H1 (cell line): ENCODE results near the gene LRCH2. TPM values are rescaled to one million over a fixed set of nuclear protein-coding genes. Genes with fewer than 3 reads are reported as not detected.

Experiments
- CTCF ChIA-PET: fragments of 300-600 bp; sonication (Branson Sonifier 250); formaldehyde crosslinking; loops from one replicate; lab custom pipeline; 2021; ENCODE audit not compliant: partially characterized antibody; lab: Charles Lee
- POLR2A ChIA-PET: fragments of 300-600 bp; sonication (Branson Sonifier 250); formaldehyde crosslinking; loops from one replicate; lab custom pipeline; 2021; ENCODE audit warnings: inconsistent platforms; ENCODE audit not compliant: partially characterized antibody; lab: Charles Lee
- DNase-seq, 2 experiments: peaks; one replicate each; pipeline versions ENCODE4 v3.0.0 to v3.0.0-alpha.2; 2010 to 2022; ENCODE audit warnings: low spot score in 2 of 2, low read depth in 1 of 2, mixed read lengths in 1 of 2
- FAIRE-seq: peaks from 2 replicates; lab custom pipeline; 2011; peaks lifted over from hg19 to GRCh38; lab: Jason Lieb, UNC
- H2AFZ ChIP-seq: 2 replicates; pipeline ENCODE4 v1.8.1; 2012; ENCODE audit warnings: low read length, inconsistent platforms
- H2AK5ac ChIP-seq: 2 replicates; pipeline ENCODE4 v1.6.1; 2013; ENCODE audit warnings: low read depth, low read length
- H2BK120ac ChIP-seq: replicated peaks from 2 replicates; pipeline ENCODE3; 2013; ENCODE audit warnings: low read depth, low read length, inconsistent platforms
- H2BK12ac ChIP-seq: 2 replicates; pipeline ENCODE4 v1.6.1; 2013; ENCODE audit warnings: low read depth, low read length
- H2BK15ac ChIP-seq: 2 replicates; pipeline ENCODE4 v1.6.1; 2013; ENCODE audit warnings: low read length
- H2BK20ac ChIP-seq: 2 replicates; pipeline ENCODE4 v1.6.1; 2013; ENCODE audit warnings: low read length
- H2BK5ac ChIP-seq: 2 replicates; pipeline ENCODE4 v1.6.1; 2013; ENCODE audit warnings: low read depth, low read length
- H3K14ac ChIP-seq: 2 replicates; pipeline ENCODE4 v1.6.1; 2013; ENCODE audit warnings: inconsistent platforms; ENCODE audit not compliant: insufficient read length
- H3K18ac ChIP-seq: 2 replicates; pipeline ENCODE4 v1.6.1; 2013; ENCODE audit warnings: low read length; ENCODE audit errors: extremely low read depth
- H3K23ac ChIP-seq: 2 replicates; pipeline ENCODE4 v1.6.1; 2013; ENCODE audit warnings: inconsistent platforms; ENCODE audit not compliant: insufficient read length
- H3K23me2 ChIP-seq: 2 replicates; pipeline ENCODE4 v1.6.1; 2013; ENCODE audit warnings: low read depth, low read length
- H3K27ac ChIP-seq: 2 replicates; pipeline ENCODE4 v1.6.1; 2011; ENCODE audit warnings: low read depth, low read length, inconsistent platforms
- H3K27me3 ChIP-seq, 4 experiments: replicated peaks in 1 of 4; 1 replicate in 1 of 4; 2 replicates in 3 of 4; pipeline versions ENCODE4 v1.6.1 to v1.8.1; 2011 to 2013; ENCODE audit warnings: low read length in 3 of 4, mild to moderate bottlenecking in 3 of 4, inconsistent platforms in 2 of 4, mixed read lengths in 2 of 4, moderate library complexity in 1 of 4; ENCODE audit not compliant: control insufficient read depth in 3 of 4, insufficient read depth in 3 of 4; ENCODE audit errors: extremely low read depth in 1 of 4
- H3K36me3 ChIP-seq, 4 experiments: 2 replicates each; pipeline versions ENCODE4 v1.6.1 to v1.8.1; 2011 to 2013; ENCODE audit warnings: mild to moderate bottlenecking in 4 of 4, low read length in 3 of 4, moderate library complexity in 2 of 4, control low read depth in 1 of 4, inconsistent platforms in 1 of 4; ENCODE audit not compliant: insufficient read depth in 4 of 4, control insufficient read depth in 2 of 4
- H3K4ac ChIP-seq: replicated peaks from 2 replicates; pipeline ENCODE3; 2013; ENCODE audit warnings: low read length, low read depth, mixed read lengths, inconsistent platforms; ENCODE audit not compliant: insufficient read length
- H3K4me1 ChIP-seq, 4 experiments: replicated peaks in 1 of 4; 1 replicate in 1 of 4; 2 replicates in 3 of 4; pipeline versions ENCODE4 v1.6.1 to v1.8.1; 2011 to 2013; ENCODE audit warnings: low read length in 3 of 4, inconsistent platforms in 2 of 4, mixed read lengths in 1 of 4; ENCODE audit not compliant: insufficient read depth in 4 of 4, control insufficient read depth in 3 of 4
- H3K4me2 ChIP-seq, 2 experiments: 2 replicates each; pipeline versions ENCODE4 v1.6.1 to v1.8.1; 2011 to 2013; ENCODE audit warnings: low read depth in 2 of 2, low read length in 2 of 2, control low read depth in 1 of 2, inconsistent platforms in 1 of 2, mild to moderate bottlenecking in 1 of 2; ENCODE audit not compliant: insufficient read depth in 1 of 2
- H3K4me3 ChIP-seq, 4 experiments: fragments of 200-600, 300-600 bp in 1 of 4; sonication (generic), shearing (Covaris generic), sonication (Bioruptor Twin) in 1 of 4; 2 replicates each; pipeline versions ENCODE4 v1.5.1 to v1.8.1; 2011 to 2016; ENCODE audit warnings: low read length in 4 of 4, low read depth in 3 of 4, control low read depth in 2 of 4, inconsistent platforms in 2 of 4, mild to moderate bottlenecking in 2 of 4, mixed read lengths in 1 of 4, moderate library complexity in 1 of 4; ENCODE audit not compliant: insufficient read depth in 2 of 4; ENCODE audit errors: extremely low read depth in 1 of 4
- H3K56ac ChIP-seq: replicated peaks from 2 replicates; pipeline ENCODE3; 2013; ENCODE audit warnings: low read depth, mild to moderate bottlenecking, mixed read lengths, low read length, inconsistent platforms; ENCODE audit not compliant: insufficient read length
- H3K79me1 ChIP-seq: 2 replicates; pipeline ENCODE4 v1.6.1; 2013; ENCODE audit warnings: low read depth, low read length, control low read depth
- H3K79me2 ChIP-seq, 2 experiments: 2 replicates each; pipeline versions ENCODE4 v1.6.1 to v1.8.1; 2012 to 2013; ENCODE audit warnings: low read length in 2 of 2, mild to moderate bottlenecking in 2 of 2, inconsistent platforms in 1 of 2; ENCODE audit not compliant: insufficient read depth in 2 of 2, control insufficient read depth in 1 of 2
- H3K9ac ChIP-seq, 4 experiments: replicated peaks in 1 of 4; 1 replicate in 1 of 4; 2 replicates in 3 of 4; pipeline versions ENCODE4 v1.6.1 to v1.8.1; 2011 to 2013; ENCODE audit warnings: low read depth in 3 of 4, low read length in 3 of 4, control low read depth in 2 of 4, mild to moderate bottlenecking in 2 of 4, moderate library complexity in 2 of 4, inconsistent platforms in 1 of 4; ENCODE audit errors: extremely low read depth in 1 of 4
- H3K9me3 ChIP-seq, 2 experiments: 2 replicates each; pipeline versions ENCODE4 v1.6.1 to v1.8.1; 2012 to 2013; ENCODE audit warnings: mild to moderate bottlenecking in 2 of 2, moderate library complexity in 2 of 2, control low read depth in 1 of 2, inconsistent platforms in 1 of 2, low read depth in 1 of 2, low read length in 1 of 2, mixed read lengths in 1 of 2; ENCODE audit not compliant: insufficient read depth in 2 of 2
- H4K20me1 ChIP-seq, 2 experiments: replicated peaks in 1 of 2; 2 replicates each; pipeline versions ENCODE3 to v1.8.1; 2011 to 2013; ENCODE audit warnings: inconsistent platforms in 2 of 2, low read length in 2 of 2, mild to moderate bottlenecking in 1 of 2; ENCODE audit not compliant: insufficient read depth in 2 of 2, control insufficient read depth in 1 of 2
- H4K5ac ChIP-seq: 2 replicates; pipeline ENCODE4 v1.6.1; 2013; ENCODE audit warnings: low read length, low read depth, mixed read lengths, inconsistent platforms; ENCODE audit not compliant: insufficient read length
- H4K8ac ChIP-seq: 2 replicates; pipeline ENCODE4 v1.8.0; 2013; ENCODE audit warnings: mild to moderate bottlenecking, moderate library complexity, low read length, inconsistent platforms; ENCODE audit not compliant: insufficient read depth; ENCODE audit errors: extremely low read depth
- H4K91ac ChIP-seq: replicated peaks from 2 replicates; pipeline ENCODE3; 2013; ENCODE audit warnings: low read length, mixed read lengths, inconsistent platforms; ENCODE audit not compliant: insufficient read length
- CBX5 ChIP-seq: fragments of 300-800, 300-1000 bp; sonication (generic); IDR thresholded peaks from 2 replicates; pipeline ENCODE4 v1.7.1; 2016; ENCODE audit warnings: antibody characterized with exemption, low read length, low read depth
- CREB1 ChIP-seq: IDR thresholded peaks from 2 replicates; pipeline ENCODE4 v1.6.1; 2012; ENCODE audit warnings: inconsistent platforms
- EGR1 ChIP-seq: IDR thresholded peaks from 2 replicates; pipeline ENCODE4 v1.6.1; 2011; ENCODE audit warnings: low read depth, low read length, borderline replicate concordance
- HDAC6 ChIP-seq: IDR thresholded peaks from one replicate; pipeline ENCODE4 v1.7.1; 2012; ENCODE audit warnings: low read depth, mild to moderate bottlenecking, inconsistent platforms, low read length, moderate library complexity
- JUN ChIP-seq: IDR thresholded peaks from 2 replicates; pipeline ENCODE4 v1.6.1; 2011; ENCODE audit warnings: low read depth, mild to moderate bottlenecking, improper control_type of control experiment, low read length
- JUND ChIP-seq: IDR thresholded peaks from 2 replicates; pipeline ENCODE4 v1.6.1; 2011; ENCODE audit warnings: mild to moderate bottlenecking, improper control_type of control experiment, low read length
- KDM5A ChIP-seq: fragments of 200-600 bp; IDR thresholded peaks from 2 replicates; pipeline ENCODE4 v1.7.1; 2012; ENCODE audit warnings: mild to moderate bottlenecking, low read length, inconsistent platforms, mixed read lengths
- NRF1 ChIP-seq: IDR thresholded peaks from 2 replicates; pipeline ENCODE4 v1.6.1; 2011; ENCODE audit warnings: mild to moderate bottlenecking, low read depth, low read length, improper control_type of control experiment
- PHF8 ChIP-seq: fragments of 200-600 bp; sonication (generic); conservative IDR thresholded peaks from 2 replicates; pipeline ENCODE4 v1.7.1; 2012; ENCODE audit warnings: low read depth, mild to moderate bottlenecking, inconsistent platforms, low read length, moderate library complexity
- POLR2A ChIP-seq, 2 experiments: IDR thresholded peaks; 1 replicate in 1 of 2; 2 replicates in 1 of 2; pipeline ENCODE4 v1.6.1; 2011; ENCODE audit warnings: low read depth in 2 of 2, low read length in 2 of 2, mild to moderate bottlenecking in 2 of 2; ENCODE audit errors: control extremely low read depth in 1 of 2
- RBBP5 ChIP-seq: IDR thresholded peaks from 2 replicates; pipeline ENCODE4 v1.7.1; 2012; ENCODE audit warnings: low read depth, mild to moderate bottlenecking, inconsistent platforms, low read length, moderate library complexity, borderline replicate concordance
- SUZ12 ChIP-seq: fragments of 200-600 bp; sonication (generic); IDR thresholded peaks from 2 replicates; pipeline ENCODE4 v1.6.1; 2012; ENCODE audit warnings: mild to moderate bottlenecking, inconsistent platforms, low read length, moderate library complexity, mixed read lengths
- TCF12 ChIP-seq: IDR thresholded peaks from 2 replicates; pipeline ENCODE4 v1.6.1; 2011; ENCODE audit warnings: low read depth, mild to moderate bottlenecking, low read length
- TEAD4 ChIP-seq: IDR thresholded peaks from 2 replicates; pipeline ENCODE4 v1.6.1; 2012; ENCODE audit warnings: low read depth, low read length, inconsistent platforms, mixed read lengths
- ZNF274 ChIP-seq: IDR thresholded peaks from 2 replicates; pipeline ENCODE4 v1.7.0; 2012; ENCODE audit warnings: low read length, borderline replicate concordance; ENCODE audit errors: extremely low read depth
- WGBS, 2 experiments: shearing (Covaris generic) in 1 of 2; methylation state at CpG; one replicate each; pipeline versions ENCODE4 v1.1.6 to v1.1.7; 2013 to 2015; ENCODE audit warnings: low lambda C conversion rate in 2 of 2, mixed read lengths in 2 of 2, inconsistent platforms in 1 of 2, low coverage in 1 of 2, missing lambda C conversion rate in 1 of 2; ENCODE audit not compliant: insufficient replicate concordance in 2 of 2, insufficient coverage in 1 of 2, insufficient read length in 1 of 2; ENCODE audit errors: extremely low coverage in 1 of 2, missing lambda C conversion rate in 1 of 2; 5-methylcytosine and 5-hydroxymethylcytosine counted together
- polyA plus RNA-seq, 7 experiments: library from polyadenylated mRNA; depleted of rRNA in 3 of 7; stranded (reverse) in 5 of 7; unstranded in 2 of 7; fragments of >200 nt in 5 of 7; fragments of 200-250 nt in 2 of 7; gene quantifications; 1 replicate in 5 of 7; 2 replicates in 1 of 7; 4 replicates in 1 of 7; pipeline versions ENCODE4 v1.2.1 to v1.2.3, GENCODE V29; 2011 to 2013; ENCODE audit warnings: missing spikeins in 2 of 7, mixed read lengths in 2 of 7
- total RNA-seq: library from RNA; stranded (reverse); fragmentation: NEBNext Ultra II Directional; extraction: Animal tissue kit (Norgen Biotek cat#: 25700); gene quantifications from 2 replicates; pipeline ENCODE4 v1.2.1, GENCODE V29; 2021

The LRCH2 gene
- total and polyA plus RNA-seq, 2 of the 8 experiments (the other 6 are each of a cell fraction or from before 2014, with no cell fraction given) = 1.5 to 5.5 TPM

- H4K8ac ChIP-seq = no peak overlapping the region
- H3K27ac ChIP-seq = no peak overlapping the region
- no peak overlapping the region for H2AFZ ChIP-seq
- no peak overlapping the region for H3K23ac ChIP-seq
- no peak overlapping the region for H2BK15ac ChIP-seq
- no peak overlapping the region for H3K18ac ChIP-seq
- no peak overlapping the region for H3K56ac ChIP-seq
- no peak overlapping the region for H2BK120ac ChIP-seq
- H3K4me1 ChIP-seq = no peaks in the 10 kb centered on the region
- no peaks in the 10 kb centered on the region for H3K79me2 ChIP-seq
- no peak overlapping the region for H2BK5ac ChIP-seq
- no peak overlapping the region for H3K9ac ChIP-seq
- no peak overlapping the region for H3K4me3 ChIP-seq
- POLR2A ChIA-PET = no interaction called here
- H3K27me3 ChIP-seq = no peaks in the 10 kb centered on the region
- H3K36me3 ChIP-seq = no peaks in the 10 kb centered on the region
- no peaks in the 10 kb centered on the region for H3K9me3 ChIP-seq
- no peaks in the 10 kb centered on the region for H3K23me2 ChIP-seq
- 86% methylated on average over 2 of the region's 2 CpGs; no CpG with 5 or more reads in 1 of the 2 experiments for WGBS, 2 experiments
- no peak overlapping the region for H4K91ac ChIP-seq
- H2BK12ac ChIP-seq = no peak overlapping the region
- H3K4ac ChIP-seq = no peak overlapping the region
- no peak overlapping the region for H3K14ac ChIP-seq
- DNase-seq = no peak
- H3K79me1 ChIP-seq = no peaks in the 10 kb centered on the region
- H4K20me1 ChIP-seq = no peaks in the 10 kb centered on the region
- no peak overlapping the region for H2BK20ac ChIP-seq
- H3K4me2 ChIP-seq = no peak overlapping the region
- no peak for FAIRE-seq
- CTCF ChIA-PET = interaction anchor here (0.5 to 0.6 kb wide), 2 partner anchors 29 to 76 kb away, joined by 3 read pairs; no protein-coding TSS in a partner anchor
- H4K5ac ChIP-seq = no peak overlapping the region
- H2AK5ac ChIP-seq = no peak overlapping the region
- TF ChIP-seq SUZ12 = no peak
- TF ChIP-seq JUN = no peak
- TF ChIP-seq PHF8 = no peak
- TF ChIP-seq CREB1 = no peak
- no peak for TF ChIP-seq JUND
- no peak for TF ChIP-seq HDAC6
- TF ChIP-seq NRF1 = no peak
- TF ChIP-seq TCF12 = no peak
- no peak for TF ChIP-seq RBBP5
- TF ChIP-seq CBX5 = no peak
- no peak for TF ChIP-seq TEAD4
- TF ChIP-seq EGR1 = no peak
- no peak for TF ChIP-seq KDM5A
- TF ChIP-seq POLR2A (IDR thresholded peaks at IDR 0.05; ENCODE audit: control extremely low read depth in 1 of 2, low read depth in 2 of 2, low read length in 2 of 2) = no peak
- TF ChIP-seq ZNF274 = no peak
Observed at GRCh38 chrX:115251458-115252233, 17.8 kb upstream of the LRCH2 start.
